HepG2 (cell line): Measurements from ENCODE around the gene SLC15A3. TPM values are rescaled to one million over a fixed set of nuclear protein-coding genes. Genes with fewer than 3 reads are reported as not detected.

ENCODE experiments used
- DNMT1 ChIP-seq: sonication (generic); formaldehyde crosslinking; IDR thresholded peaks from 2 replicates; pipeline ENCODE4 v1.5.1; 2020; ENCODE audit warnings: mild to moderate bottlenecking, missing genetic modification reagents
- FOXP4 ChIP-seq: sonication (generic); formaldehyde crosslinking; IDR thresholded peaks from 2 replicates; pipeline ENCODE4 v1.4.0; 2020; ENCODE audit warnings: missing genetic modification reagents
- IRX3 ChIP-seq: sonication (generic); formaldehyde crosslinking; IDR thresholded peaks from 2 replicates; pipeline ENCODE4 v1.8.1; 2023; ENCODE audit warnings: mild to moderate bottlenecking, low read depth, missing genetic modification reagents, borderline replicate concordance
- RBM22 ChIP-seq: fragments of 200-400 bp; formaldehyde crosslinking; optimal IDR thresholded peaks from 2 replicates; pipeline ENCODE3; 2017; ENCODE audit warnings: mild to moderate bottlenecking, low read length, moderate library complexity
- RNF2 ChIP-seq: fragments of 450-650 bp; conservative IDR thresholded peaks from 2 replicates; pipeline ENCODE4 v1.6.1; 2016; ENCODE audit warnings: low read depth
- TAF1 ChIP-seq: sonication (generic); formaldehyde crosslinking; IDR thresholded peaks from 2 replicates; pipeline ENCODE4 v1.4.0; 2020; ENCODE audit warnings: missing genetic modification reagents
- TP53 ChIP-seq: sonication (generic); formaldehyde crosslinking; conservative IDR thresholded peaks from 2 replicates; pipeline ENCODE4 v1.4.0; 2020; ENCODE audit warnings: missing genetic modification reagents
- YEATS2 ChIP-seq: sonication (generic); formaldehyde crosslinking; IDR thresholded peaks from 2 replicates; pipeline ENCODE4 v1.4.0; 2020; ENCODE audit warnings: missing genetic modification reagents, borderline replicate concordance
- ZC3H4 ChIP-seq: sonication (generic); formaldehyde crosslinking; IDR thresholded peaks from 2 replicates; pipeline ENCODE4 v1.4.0; 2020; ENCODE audit warnings: missing genetic modification reagents, borderline replicate concordance
- ZFP1 ChIP-seq: IDR thresholded peaks from 2 replicates; pipeline ENCODE4 v1.6.1; 2016
- ZNF263 ChIP-seq: sonication (generic); formaldehyde crosslinking; IDR thresholded peaks from 2 replicates; pipeline ENCODE4 v1.4.0; 2020; ENCODE audit warnings: missing genetic modification reagents
- ZNF772 ChIP-seq: sonication (generic); formaldehyde crosslinking; IDR thresholded peaks from 2 replicates; pipeline ENCODE4 v1.5.0; 2020; ENCODE audit warnings: mild to moderate bottlenecking, missing genetic modification reagents
- ZNF781 ChIP-seq: sonication (generic); formaldehyde crosslinking; IDR thresholded peaks from 2 replicates; pipeline ENCODE4 v1.5.1; 2020; ENCODE audit warnings: borderline replicate concordance, mild to moderate bottlenecking, missing genetic modification reagents; ENCODE audit errors: not compliant biosample characterization
- ZNF850 ChIP-seq: sonication (generic); formaldehyde crosslinking; conservative IDR thresholded peaks from 2 replicates; pipeline ENCODE4 v1.9.0; 2021; ENCODE audit warnings: mild to moderate bottlenecking, missing genetic modification reagents
- ZSCAN9 ChIP-seq: IDR thresholded peaks from 2 replicates; pipeline ENCODE4 v1.6.1; 2016; ENCODE audit warnings: borderline replicate concordance
- polyA plus RNA-seq, 8 experiments: library from polyadenylated mRNA; depleted of rRNA in 3 of 8; stranded (reverse) in 7 of 8; unstranded in 1 of 8; fragments of >200 nt; fragmentation: Illumina TruSeq in 4 of 8; extraction: Trizol in 4 of 8; gene quantifications; 2 replicates each; pipeline versions ENCODE4 v1.2.1 to v1.2.3, GENCODE V29; 2011 to 2016; ENCODE audit warnings: low read depth in 4 of 8, missing spikeins in 1 of 8, mixed read lengths in 1 of 8; ENCODE audit not compliant: insufficient read depth in 1 of 8
- total RNA-seq, 5 experiments: library from RNA; depleted of rRNA; stranded (reverse); fragments of >200 nt; fragmentation: Illumina TruSeq; extraction: Trizol; gene quantifications; 2 replicates each; pipeline ENCODE4 v1.2.3, GENCODE V29; 2016; ENCODE audit warnings: low read depth in 1 of 5
- TF ChIP-seq, protein P1 (sequence below): sonication (generic); formaldehyde crosslinking; IDR thresholded peaks from 2 replicates; pipeline ENCODE4 v1.4.0; 2020; ENCODE audit warnings: missing genetic modification reagents
- TF ChIP-seq, protein P2 (sequence below): sonication (generic); formaldehyde crosslinking; IDR thresholded peaks from 2 replicates; pipeline ENCODE4 v1.4.0; 2020; ENCODE audit warnings: missing genetic modification reagents
- TF ChIP-seq, protein P3 (sequence below): sonication (generic); formaldehyde crosslinking; IDR thresholded peaks from 2 replicates; pipeline ENCODE4 v1.4.0; 2020; ENCODE audit warnings: missing genetic modification reagents
- TF ChIP-seq, protein P4 (sequence below): IDR thresholded peaks from 2 replicates; pipeline ENCODE4 v1.6.1; 2012; ENCODE audit warnings: inconsistent platforms

SLC15A3 gene
- total and polyA plus RNA-seq, 2 of the 13 experiments (the other 11 are each of a cell fraction or from before 2014, with no cell fraction given) = 0.45 to 0.77 TPM

DNA sequence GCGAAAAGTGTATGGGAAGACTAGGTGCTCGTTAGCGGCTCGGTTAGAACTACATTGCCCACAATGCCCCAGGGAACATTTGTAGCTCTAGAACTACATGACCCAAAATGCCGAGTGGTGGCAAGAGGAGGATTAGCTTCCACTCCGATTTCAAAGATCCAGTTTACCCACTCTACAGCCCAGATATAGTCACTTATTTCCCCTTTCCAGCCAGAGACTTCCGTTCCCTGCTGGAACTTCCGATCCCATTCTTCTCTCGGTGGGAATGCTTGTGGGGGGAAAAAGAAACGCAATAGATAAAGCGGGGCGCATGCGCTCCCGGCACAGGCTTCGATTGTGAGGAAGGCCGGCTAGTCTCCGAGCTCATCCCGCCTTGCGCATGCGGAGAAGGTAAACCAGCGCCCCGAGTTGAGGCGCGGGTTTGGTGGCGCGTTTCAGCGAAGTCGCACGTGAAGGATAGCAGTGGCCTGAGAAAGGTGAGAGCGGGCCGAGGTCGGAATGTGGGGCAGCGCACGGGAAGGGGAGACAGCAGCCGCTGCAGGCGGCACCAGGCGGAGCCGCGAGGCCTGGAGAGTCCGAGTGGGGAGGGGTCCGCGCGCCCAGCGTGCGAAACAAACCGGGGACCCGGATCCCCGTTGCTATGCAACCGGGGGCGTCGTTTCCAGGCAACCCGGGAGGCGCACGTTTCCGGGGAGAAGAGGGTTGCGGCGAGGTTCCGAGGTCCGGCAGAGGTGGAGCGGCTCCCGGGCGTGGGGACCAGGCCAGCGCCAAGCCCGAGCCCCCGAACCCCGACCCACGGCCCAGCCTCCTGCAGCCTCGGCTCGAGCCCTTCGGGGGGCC is 38.0 kb downstream of the SLC15A3 start, which contains the start of gene TMEM109 (continued):
- TF ChIP-seq, protein P1, sequence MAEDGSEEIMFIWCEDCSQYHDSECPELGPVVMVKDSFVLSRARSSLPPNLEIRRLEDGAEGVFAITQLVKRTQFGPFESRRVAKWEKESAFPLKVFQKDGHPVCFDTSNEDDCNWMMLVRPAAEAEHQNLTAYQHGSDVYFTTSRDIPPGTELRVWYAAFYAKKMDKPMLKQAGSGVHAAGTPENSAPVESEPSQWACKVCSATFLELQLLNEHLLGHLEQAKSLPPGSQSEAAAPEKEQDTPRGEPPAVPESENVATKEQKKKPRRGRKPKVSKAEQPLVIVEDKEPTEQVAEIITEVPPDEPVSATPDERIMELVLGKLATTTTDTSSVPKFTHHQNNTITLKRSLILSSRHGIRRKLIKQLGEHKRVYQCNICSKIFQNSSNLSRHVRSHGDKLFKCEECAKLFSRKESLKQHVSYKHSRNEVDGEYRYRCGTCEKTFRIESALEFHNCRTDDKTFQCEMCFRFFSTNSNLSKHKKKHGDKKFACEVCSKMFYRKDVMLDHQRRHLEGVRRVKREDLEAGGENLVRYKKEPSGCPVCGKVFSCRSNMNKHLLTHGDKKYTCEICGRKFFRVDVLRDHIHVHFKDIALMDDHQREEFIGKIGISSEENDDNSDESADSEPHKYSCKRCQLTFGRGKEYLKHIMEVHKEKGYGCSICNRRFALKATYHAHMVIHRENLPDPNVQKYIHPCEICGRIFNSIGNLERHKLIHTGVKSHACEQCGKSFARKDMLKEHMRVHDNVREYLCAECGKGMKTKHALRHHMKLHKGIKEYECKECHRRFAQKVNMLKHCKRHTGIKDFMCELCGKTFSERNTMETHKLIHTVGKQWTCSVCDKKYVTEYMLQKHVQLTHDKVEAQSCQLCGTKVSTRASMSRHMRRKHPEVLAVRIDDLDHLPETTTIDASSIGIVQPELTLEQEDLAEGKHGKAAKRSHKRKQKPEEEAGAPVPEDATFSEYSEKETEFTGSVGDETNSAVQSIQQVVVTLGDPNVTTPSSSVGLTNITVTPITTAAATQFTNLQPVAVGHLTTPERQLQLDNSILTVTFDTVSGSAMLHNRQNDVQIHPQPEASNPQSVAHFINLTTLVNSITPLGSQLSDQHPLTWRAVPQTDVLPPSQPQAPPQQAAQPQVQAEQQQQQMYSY = peak; percentile 54; the same call in 1 of the 2 replicates
- TF ChIP-seq RBM22 = no peak
- no peak for TF ChIP-seq IRX3 (CRISPR knock-in tag)
- no peak for TF ChIP-seq DNMT1 (CRISPR knock-in tag)
- no peak for TF ChIP-seq ZC3H4 (CRISPR knock-in tag)
- TF ChIP-seq TP53 = no peak
- TF ChIP-seq ZFP1 = no peak
- TF ChIP-seq ZNF850 (CRISPR knock-in tag) = no peak
- TF ChIP-seq, protein P2, sequence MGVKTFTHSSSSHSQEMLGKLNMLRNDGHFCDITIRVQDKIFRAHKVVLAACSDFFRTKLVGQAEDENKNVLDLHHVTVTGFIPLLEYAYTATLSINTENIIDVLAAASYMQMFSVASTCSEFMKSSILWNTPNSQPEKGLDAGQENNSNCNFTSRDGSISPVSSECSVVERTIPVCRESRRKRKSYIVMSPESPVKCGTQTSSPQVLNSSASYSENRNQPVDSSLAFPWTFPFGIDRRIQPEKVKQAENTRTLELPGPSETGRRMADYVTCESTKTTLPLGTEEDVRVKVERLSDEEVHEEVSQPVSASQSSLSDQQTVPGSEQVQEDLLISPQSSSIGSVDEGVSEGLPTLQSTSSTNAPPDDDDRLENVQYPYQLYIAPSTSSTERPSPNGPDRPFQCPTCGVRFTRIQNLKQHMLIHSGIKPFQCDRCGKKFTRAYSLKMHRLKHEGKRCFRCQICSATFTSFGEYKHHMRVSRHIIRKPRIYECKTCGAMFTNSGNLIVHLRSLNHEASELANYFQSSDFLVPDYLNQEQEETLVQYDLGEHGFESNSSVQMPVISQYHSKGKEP (CRISPR knock-in tag) = no peak
- TF ChIP-seq ZNF263 (CRISPR knock-in tag) = no peak; the same call in 1 of the 2 replicates
- peak; percentile 72 for TF ChIP-seq ZNF781 (CRISPR knock-in tag)
- no peak for TF ChIP-seq FOXP4 (CRISPR knock-in tag)
- TF ChIP-seq RNF2 = no peak
- TF ChIP-seq, protein P3, sequence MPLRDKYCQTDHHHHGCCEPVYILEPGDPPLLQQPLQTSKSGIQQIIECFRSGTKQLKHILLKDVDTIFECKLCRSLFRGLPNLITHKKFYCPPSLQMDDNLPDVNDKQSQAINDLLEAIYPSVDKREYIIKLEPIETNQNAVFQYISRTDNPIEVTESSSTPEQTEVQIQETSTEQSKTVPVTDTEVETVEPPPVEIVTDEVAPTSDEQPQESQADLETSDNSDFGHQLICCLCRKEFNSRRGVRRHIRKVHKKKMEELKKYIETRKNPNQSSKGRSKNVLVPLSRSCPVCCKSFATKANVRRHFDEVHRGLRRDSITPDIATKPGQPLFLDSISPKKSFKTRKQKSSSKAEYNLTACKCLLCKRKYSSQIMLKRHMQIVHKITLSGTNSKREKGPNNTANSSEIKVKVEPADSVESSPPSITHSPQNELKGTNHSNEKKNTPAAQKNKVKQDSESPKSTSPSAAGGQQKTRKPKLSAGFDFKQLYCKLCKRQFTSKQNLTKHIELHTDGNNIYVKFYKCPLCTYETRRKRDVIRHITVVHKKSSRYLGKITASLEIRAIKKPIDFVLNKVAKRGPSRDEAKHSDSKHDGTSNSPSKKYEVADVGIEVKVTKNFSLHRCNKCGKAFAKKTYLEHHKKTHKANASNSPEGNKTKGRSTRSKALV (CRISPR knock-in tag) = 0 out of 2 replicates have a peak, but pooled peaks have one; percentile 36
- TF ChIP-seq YEATS2 (CRISPR knock-in tag) = peak; percentile 30; the same call in 1 of the 2 replicates
- TF ChIP-seq ZSCAN9 (CRISPR knock-in tag) = 0 out of 2 replicates have a peak, but pooled peaks have one; percentile 26
- TF ChIP-seq TAF1 (CRISPR knock-in tag) = no peak
- TF ChIP-seq ZNF772 (CRISPR knock-in tag) = peak; percentile 74; the same call in 1 of the 2 replicates
- TF ChIP-seq, protein P4, sequence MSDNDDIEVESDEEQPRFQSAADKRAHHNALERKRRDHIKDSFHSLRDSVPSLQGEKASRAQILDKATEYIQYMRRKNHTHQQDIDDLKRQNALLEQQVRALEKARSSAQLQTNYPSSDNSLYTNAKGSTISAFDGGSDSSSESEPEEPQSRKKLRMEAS = peak; percentile 92
